WTC11 (cell line): ENCODE measurements around the gene EVA1A.

Source experiments
- CREB1 ChIP-seq: sonication (generic); formaldehyde crosslinking; IDR thresholded peaks from 2 replicates; pipeline ENCODE4 v1.8.0; 2023; ENCODE audit warnings: mild to moderate bottlenecking, missing genetic modification reagents
- IRF2 ChIP-seq: sonication (generic); formaldehyde crosslinking; IDR thresholded peaks from 2 replicates; pipeline ENCODE4 v1.8.0; 2022; ENCODE audit warnings: low read depth, missing genetic modification reagents, borderline replicate concordance
- SP1 ChIP-seq: sonication (generic); formaldehyde crosslinking; conservative IDR thresholded peaks from 2 replicates; pipeline ENCODE4 v1.8.1; 2022; ENCODE audit warnings: missing genetic modification reagents
- USF2 ChIP-seq: sonication (generic); formaldehyde crosslinking; IDR thresholded peaks from 2 replicates; pipeline ENCODE4 v1.8.1; 2023; ENCODE audit warnings: mild to moderate bottlenecking, missing genetic modification reagents, moderate library complexity
- ZBTB21 ChIP-seq: sonication (generic); formaldehyde crosslinking; IDR thresholded peaks from 2 replicates; pipeline ENCODE4 v1.8.1; 2023; ENCODE audit warnings: mild to moderate bottlenecking, missing genetic modification reagents, borderline replicate concordance
- ZNF263 ChIP-seq: sonication (generic); formaldehyde crosslinking; IDR thresholded peaks from 2 replicates; pipeline ENCODE4 v1.8.1; 2022; ENCODE audit warnings: low read depth, mild to moderate bottlenecking, moderate library complexity, missing genetic modification reagents
- TF ChIP-seq, protein P1 (sequence below): fragments of 200-600 bp; IDR thresholded peaks from 2 replicates; pipeline ENCODE4 v1.8.0; 2022; ENCODE audit warnings: antibody characterized with exemption
- TF ChIP-seq, protein P2 (sequence below): sonication (generic); formaldehyde crosslinking; IDR thresholded peaks from 2 replicates; pipeline ENCODE4 v1.8.1; 2023; ENCODE audit warnings: mild to moderate bottlenecking, moderate library complexity, missing genetic modification reagents

DNA sequence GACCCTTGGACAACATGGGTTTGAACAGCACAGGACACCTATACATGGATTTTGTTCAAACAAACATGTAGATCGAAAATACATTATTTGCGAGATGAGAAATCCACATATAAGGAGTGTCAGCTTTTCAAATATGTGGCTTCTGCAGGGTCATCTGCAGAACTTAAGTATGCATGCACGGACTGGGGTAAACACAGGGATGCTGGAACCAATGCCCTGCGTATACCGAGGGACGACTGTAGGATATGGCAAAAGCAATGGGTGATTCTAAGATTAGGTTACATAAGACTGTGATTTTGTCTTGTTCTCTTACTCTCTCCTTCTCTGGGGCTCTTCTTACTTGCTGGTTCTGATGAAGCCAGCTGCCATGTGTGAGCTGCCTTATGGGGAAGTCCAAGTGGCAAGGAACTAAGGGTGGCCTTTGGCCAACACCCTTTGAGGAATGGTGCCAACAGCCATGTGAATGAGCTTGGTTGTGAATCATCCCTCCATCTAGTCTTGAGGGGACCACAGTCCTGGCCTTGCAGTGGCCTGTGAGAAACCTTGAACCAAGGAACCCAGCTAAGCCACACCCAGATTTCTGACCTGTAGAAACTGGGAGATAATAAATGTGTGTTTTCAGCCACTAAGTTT lies 66.5 kb downstream of the EVA1A start:
- TF ChIP-seq ZNF263 (CRISPR knock-in tag) (no peak), SP1 (CRISPR knock-in tag) (no peak), USF2 (CRISPR knock-in tag) (no peak), CREB1 (CRISPR knock-in tag) (no peak), IRF2 (CRISPR knock-in tag) (no peak), ZBTB21 (CRISPR knock-in tag) (no peak)
- TF ChIP-seq, protein P1, sequence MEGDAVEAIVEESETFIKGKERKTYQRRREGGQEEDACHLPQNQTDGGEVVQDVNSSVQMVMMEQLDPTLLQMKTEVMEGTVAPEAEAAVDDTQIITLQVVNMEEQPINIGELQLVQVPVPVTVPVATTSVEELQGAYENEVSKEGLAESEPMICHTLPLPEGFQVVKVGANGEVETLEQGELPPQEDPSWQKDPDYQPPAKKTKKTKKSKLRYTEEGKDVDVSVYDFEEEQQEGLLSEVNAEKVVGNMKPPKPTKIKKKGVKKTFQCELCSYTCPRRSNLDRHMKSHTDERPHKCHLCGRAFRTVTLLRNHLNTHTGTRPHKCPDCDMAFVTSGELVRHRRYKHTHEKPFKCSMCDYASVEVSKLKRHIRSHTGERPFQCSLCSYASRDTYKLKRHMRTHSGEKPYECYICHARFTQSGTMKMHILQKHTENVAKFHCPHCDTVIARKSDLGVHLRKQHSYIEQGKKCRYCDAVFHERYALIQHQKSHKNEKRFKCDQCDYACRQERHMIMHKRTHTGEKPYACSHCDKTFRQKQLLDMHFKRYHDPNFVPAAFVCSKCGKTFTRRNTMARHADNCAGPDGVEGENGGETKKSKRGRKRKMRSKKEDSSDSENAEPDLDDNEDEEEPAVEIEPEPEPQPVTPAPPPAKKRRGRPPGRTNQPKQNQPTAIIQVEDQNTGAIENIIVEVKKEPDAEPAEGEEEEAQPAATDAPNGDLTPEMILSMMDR: no peak
- TF ChIP-seq, protein P2, sequence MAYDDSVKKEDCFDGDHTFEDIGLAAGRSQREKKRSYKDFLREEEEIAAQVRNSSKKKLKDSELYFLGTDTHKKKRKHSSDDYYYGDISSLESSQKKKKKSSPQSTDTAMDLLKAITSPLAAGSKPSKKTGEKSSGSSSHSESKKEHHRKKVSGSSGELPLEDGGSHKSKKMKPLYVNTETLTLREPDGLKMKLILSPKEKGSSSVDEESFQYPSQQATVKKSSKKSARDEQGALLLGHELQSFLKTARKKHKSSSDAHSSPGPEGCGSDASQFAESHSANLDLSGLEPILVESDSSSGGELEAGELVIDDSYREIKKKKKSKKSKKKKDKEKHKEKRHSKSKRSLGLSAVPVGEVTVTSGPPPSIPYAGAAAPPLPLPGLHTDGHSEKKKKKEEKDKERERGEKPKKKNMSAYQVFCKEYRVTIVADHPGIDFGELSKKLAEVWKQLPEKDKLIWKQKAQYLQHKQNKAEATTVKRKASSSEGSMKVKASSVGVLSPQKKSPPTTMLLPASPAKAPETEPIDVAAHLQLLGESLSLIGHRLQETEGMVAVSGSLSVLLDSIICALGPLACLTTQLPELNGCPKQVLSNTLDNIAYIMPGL (CRISPR knock-in tag): no peak
